HCT116 (cell line): ENCODE measurements around the gene CACNB2. TPM values are rescaled to one million over a fixed set of nuclear protein-coding genes. Genes with fewer than 3 reads are reported as not detected.

ENCODE experiments used
- ATAC-seq: fragments of 200-7000 bp; cut with Tn5 transposase; 2 replicates; pipeline ENCODE4 v1.9.1; 2020; ENCODE audit warnings: mild to moderate bottlenecking, moderate library complexity
- BruUV-seq: library from RNA; stranded (reverse); fragments of 400-500 nt; replicated peaks from 2 replicates; lab custom pipeline; 2021; lab: Mats Ljungman, UMichigan
- CTCF ChIA-PET: fragments of 300-600 bp; sonication (Branson Sonifier 250); formaldehyde crosslinking; loops from one replicate; lab custom pipeline; 2021; ENCODE audit warnings: antibody characterized with exemption; lab: Charles Lee
- POLR2A ChIA-PET: fragments of 300-600, 350-600 bp; sonication (Branson Sonifier 250); formaldehyde crosslinking; loops from one replicate; lab custom pipeline; 2021; ENCODE audit warnings: antibody characterized with exemption; lab: Charles Lee
- RAD21 ChIA-PET, 2 experiments: fragments of 300-600 bp; sonication (Branson Sonifier 250); formaldehyde crosslinking; loops; one replicate each; lab custom pipeline; 2023; ENCODE audit warnings: low total read pairs in 2 of 2; ENCODE audit not compliant: uncharacterized antibody in 2 of 2, unreplicated experiment in 2 of 2, low non-redundant PET in 1 of 2; lab: Charles Lee
- DNase-seq: peaks from one replicate; pipeline ENCODE4 v3.0.0-alpha.2; 2010; ENCODE audit warnings: low read depth, low spot score
- H2AFZ ChIP-seq: fragments of 200-600 bp; shearing (Covaris generic), sonication (generic); 2 replicates; pipeline ENCODE4 v1.6.1; 2017; ENCODE audit warnings: low read depth, mixed run types, mixed read lengths, antibody characterized with exemption, low read length; ENCODE audit not compliant: poor library complexity, severe bottlenecking
- H3K27ac ChIP-seq: 2 replicates; pipeline ENCODE4 v1.5.1; 2012; ENCODE audit warnings: low read depth, low read length
- H3K27me3 ChIP-seq: fragments of 200-600 bp; sonication (generic); 2 replicates; pipeline ENCODE4 v1.6.1; 2016; ENCODE audit warnings: mixed run types, low read length, mixed read lengths; ENCODE audit not compliant: insufficient read depth
- H3K36me3 ChIP-seq, 2 experiments: fragments of 200-500 bp in 1 of 2; fragments of 200-600 bp in 1 of 2; sonication (Bioruptor generic) in 1 of 2; sonication (generic) in 1 of 2; 2 replicates each; pipeline versions ENCODE4 v1.5.1 to v1.6.1; 2014 to 2016; ENCODE audit warnings: low read length in 2 of 2, inconsistent platforms in 1 of 2, mixed read lengths in 1 of 2, mixed run types in 1 of 2; ENCODE audit not compliant: insufficient read depth in 2 of 2, control insufficient read depth in 1 of 2
- H3K4me1 ChIP-seq, 2 experiments: fragments of 200-600 bp in 1 of 2; sonication (generic) in 1 of 2; 2 replicates each; pipeline versions ENCODE4 v1.5.1 to v1.6.1; 2012 to 2017; ENCODE audit warnings: low read length in 2 of 2, inconsistent platforms in 1 of 2, mild to moderate bottlenecking in 1 of 2, mixed read lengths in 1 of 2, mixed run types in 1 of 2, moderate library complexity in 1 of 2; ENCODE audit not compliant: insufficient read depth in 2 of 2, control insufficient read depth in 1 of 2
- H3K4me2 ChIP-seq: fragments of 200-600 bp; sonication (generic); 2 replicates; pipeline ENCODE4 v1.6.1; 2017; ENCODE audit warnings: mixed run types, low read length, mixed read lengths
- H3K4me3 ChIP-seq, 2 experiments: fragments of 200-600 bp in 1 of 2; sonication (generic) in 1 of 2; replicated peaks in 1 of 2; 2 replicates each; pipeline ENCODE4 v1.5.1; 2011 to 2016; ENCODE audit warnings: low read length in 2 of 2, control low read depth in 1 of 2, low read depth in 1 of 2, mild to moderate bottlenecking in 1 of 2, mixed read lengths in 1 of 2, mixed run types in 1 of 2
- H3K79me2 ChIP-seq: fragments of 200-600 bp; sonication (generic); 2 replicates; pipeline ENCODE4 v1.6.1; 2017; ENCODE audit warnings: mild to moderate bottlenecking, mixed run types, low read length, moderate library complexity, mixed read lengths; ENCODE audit not compliant: insufficient read depth
- H3K9ac ChIP-seq: fragments of 200-600 bp; sonication (generic); 2 replicates; pipeline ENCODE4 v1.6.1; 2016; ENCODE audit warnings: low read length, mixed read lengths
- H3K9me2 ChIP-seq: fragments of 200-600 bp; sonication (generic), shearing (Covaris generic); 2 replicates; pipeline ENCODE4 v1.6.1; 2017; ENCODE audit warnings: mixed run types, mild to moderate bottlenecking, moderate library complexity; ENCODE audit not compliant: insufficient read depth
- H3K9me3 ChIP-seq, 2 experiments: fragments of 200-500 bp in 1 of 2; fragments of 200-600 bp in 1 of 2; sonication (Bioruptor generic) in 1 of 2; sonication (generic) in 1 of 2; 2 replicates each; pipeline ENCODE4 v1.6.1; 2014 to 2017; ENCODE audit warnings: low read length in 2 of 2, mixed read lengths in 2 of 2, inconsistent platforms in 1 of 2, low read depth in 1 of 2, mild to moderate bottlenecking in 1 of 2, mixed run types in 1 of 2, moderate library complexity in 1 of 2; ENCODE audit not compliant: control insufficient read depth in 1 of 2, insufficient read depth in 1 of 2
- H4K20me1 ChIP-seq: fragments of 200-600 bp; sonication (generic), shearing (Covaris generic); 2 replicates; pipeline ENCODE4 v1.6.1; 2017; ENCODE audit warnings: mixed run types, mild to moderate bottlenecking, moderate library complexity; ENCODE audit not compliant: insufficient read depth
- ATF3 ChIP-seq: IDR thresholded peaks from 2 replicates; pipeline ENCODE4 v1.6.1; 2012
- EZH2 ChIP-seq: fragments of 200-600 bp; sonication (generic); IDR thresholded peaks from 2 replicates; pipeline ENCODE4 v1.6.1; 2017; ENCODE audit warnings: antibody characterized with exemption, mixed run types
- FOSL1 ChIP-seq: IDR thresholded peaks from 2 replicates; pipeline ENCODE4 v1.6.1; 2012; ENCODE audit warnings: low read depth
- TCF7L2 ChIP-seq: IDR thresholded peaks from 2 replicates; pipeline ENCODE4 v1.7.0; 2011; ENCODE audit warnings: borderline replicate concordance, inconsistent platforms; ENCODE audit not compliant: insufficient read depth, insufficient read length; ENCODE audit errors: extremely low read depth
- ZBTB33 ChIP-seq: IDR thresholded peaks from 2 replicates; pipeline ENCODE4 v1.6.1; 2011; ENCODE audit warnings: mild to moderate bottlenecking, low read length, moderate library complexity; ENCODE audit not compliant: insufficient replicate concordance; ENCODE audit errors: extremely low read depth
- ZNF274 ChIP-seq: fragments of 200-500 bp; sonication (Bioruptor generic); IDR thresholded peaks from 2 replicates; pipeline ENCODE4 v1.6.1; 2014; ENCODE audit warnings: mild to moderate bottlenecking, low read depth, low read length, inconsistent platforms
- intact Hi-C: fragments of 100-400 bp; cut with micrococcal nuclease; formaldehyde crosslinking; loops from 2 replicates; pipeline ENCODE4 v1.10.0; 2022
- total RNA-seq: library from RNA; stranded (reverse); gene quantifications from one replicate; pipeline ENCODE4 v1.2.1, GENCODE V29; 2021; ENCODE audit not compliant: unreplicated experiment

The CACNB2 gene
- total RNA-seq, 1 experiment from 2014 or later = 0.71 TPM

GRCh38 chr10:18140957-18141845, 977 bp downstream of the CACNB2 start (continued):
- TF ChIP-seq EZH2 (no peak), FOSL1 (no peak)

- H3K79me2 ChIP-seq = no peaks in the 10 kb centered on the region
- DNase-seq = no peak
- intact Hi-C loops = no loop called here
- H3K4me3 ChIP-seq = no peak overlapping the region
- no peaks in the 10 kb centered on the region for H3K9me2 ChIP-seq
- BruUV-seq = no TSS peak
- ChIA-PET RAD21 (no interaction called here), CTCF (no interaction called here), POLR2A (no interaction called here)
- no peaks in the 10 kb centered on the region for H3K27me3 ChIP-seq
- no peaks in the 10 kb centered on the region for H4K20me1 ChIP-seq
- peaks cover 0 to 3% of the 10 kb centered on the region in 2 experiments; a peak in 1 of 4 replicates for H3K4me1 ChIP-seq
- H3K27ac ChIP-seq = no peak overlapping the region
- H2AFZ ChIP-seq = no peak overlapping the region
- TF ChIP-seq ATF3 (no peak), ZNF274 (no peak), TCF7L2 (no peak), ZBTB33 (no peak)
- no peak overlapping the region for H3K9ac ChIP-seq
- no peak for ATAC-seq
- no peaks in the 10 kb centered on the region for H3K9me3 ChIP-seq
- H3K4me2 ChIP-seq = no peak overlapping the region
- no peaks in the 10 kb centered on the region for H3K36me3 ChIP-seq
These were observed 1.9 kb downstream of the CACNB2 start for GRCh38 chr10:18142151-18142550.
